ENCODE measurements around the gene MTX1.
"Not testable (repeated sequence)": the region's sequence is repeated elsewhere in the genome, so short reads cannot be mapped to it uniquely, and the experiment has no call there.

MTX1 gene

GRCh38 chr1:155189926-155190325 lies 18.6 kb upstream of the MTX1 start:
- DNase-seq = not testable (repeated sequence)

GRCh38 chr1:155191904-155192303 lies 16.6 kb upstream of the MTX1 start:
- DNase-seq = no peak

GRCh38 chr1:155192346-155193274 lies 15.9 kb upstream of the MTX1 start:
- DNase-seq = peak; percentile 35

GRCh38 chr1:155193275-155193990 lies 15.1 kb upstream of the MTX1 start:
- DNase-seq = peak; percentile 74

GRCh38 chr1:155193991-155194240 lies 14.6 kb upstream of the MTX1 start:
- DNase-seq = not testable (repeated sequence)

- DNase-seq = no peak
These were observed 13.0 kb upstream of the MTX1 start for GRCh38 chr1:155195201-155196102.

- DNase-seq = no peak
These were observed 12.2 kb upstream of the MTX1 start for GRCh38 chr1:155196103-155196892.

- no peak for DNase-seq
These were observed 11.4 kb upstream of the MTX1 start for GRCh38 chr1:155196893-155197638.

GRCh38 chr1:155197901-155198546 lies 10.5 kb upstream of the MTX1 start:
- no peak for DNase-seq

- no peak for DNase-seq
These were observed 10.0 kb upstream of the MTX1 start for GRCh38 chr1:155198547-155198906.

GRCh38 chr1:155199792-155200191 lies 8.7 kb upstream of the MTX1 start:
- DNase-seq = no peak

GRCh38 chr1:155200920-155201319 lies 7.6 kb upstream of the MTX1 start:
- no peak for DNase-seq

- no peak for DNase-seq
These were observed 6.3 kb upstream of the MTX1 start for GRCh38 chr1:155202198-155202597.

GRCh38 chr1:155202731-155203515 lies 5.6 kb upstream of the MTX1 start:
- DNase-seq = no peak

- DNase-seq = no peak
These were observed 3.5 kb upstream of the MTX1 start for GRCh38 chr1:155205035-155205434.

- no peak for DNase-seq
These were observed 2.4 kb upstream of the MTX1 start for GRCh38 chr1:155205969-155206593.

GRCh38 chr1:155206891-155207805 lies 1.3 kb upstream of the MTX1 start:
- peak; percentile 92 for DNase-seq

- DNase-seq = no peak
These were observed 522 bp upstream of the MTX1 start, which contains the start of gene THBS3 for GRCh38 chr1:155207806-155208540. Gene THBS3 (minus strand): TSS chr1:155207897. CDS start chr1:155207876, 21 bp downstream.
